GM19397 (cell line): ENCODE data around the gene OR52M1.
"Not testable (repeated sequence)": the region's sequence is repeated elsewhere in the genome, so short reads cannot be mapped to it uniquely, and the experiment has no call there.

Source experiments
- ATAC-seq: cut with Tn5 transposase; IDR thresholded peaks from one replicate; pipeline ENCODE4 v1.9.1; 2021; ENCODE audit warnings: mild to moderate bottlenecking, moderate library complexity; ENCODE audit not compliant: unreplicated experiment

Gene OR52M1, protein sequence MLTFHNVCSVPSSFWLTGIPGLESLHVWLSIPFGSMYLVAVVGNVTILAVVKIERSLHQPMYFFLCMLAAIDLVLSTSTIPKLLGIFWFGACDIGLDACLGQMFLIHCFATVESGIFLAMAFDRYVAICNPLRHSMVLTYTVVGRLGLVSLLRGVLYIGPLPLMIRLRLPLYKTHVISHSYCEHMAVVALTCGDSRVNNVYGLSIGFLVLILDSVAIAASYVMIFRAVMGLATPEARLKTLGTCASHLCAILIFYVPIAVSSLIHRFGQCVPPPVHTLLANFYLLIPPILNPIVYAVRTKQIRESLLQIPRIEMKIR

DNA sequence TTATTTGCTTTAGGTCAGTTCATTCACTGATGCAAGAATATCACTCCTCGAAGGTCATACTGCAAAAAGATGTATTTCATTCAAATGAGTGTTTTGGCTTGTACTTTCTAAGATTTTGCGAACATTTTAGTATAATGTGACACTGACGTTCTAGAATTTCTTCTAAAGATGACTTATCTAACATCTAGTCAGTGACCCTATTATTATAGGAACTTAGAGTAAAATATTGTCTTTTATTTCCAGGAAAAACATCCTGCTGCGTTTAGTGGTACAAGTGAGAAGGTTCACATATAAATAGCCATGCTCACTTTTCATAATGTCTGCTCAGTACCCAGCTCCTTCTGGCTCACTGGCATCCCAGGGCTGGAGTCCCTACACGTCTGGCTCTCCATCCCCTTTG, at the start of gene OR52M1:
TSS of gene OR52M1 (plus strand) at position 301 of the 400 bp plus-strand sequence. CDS start at position 301, 0 bp downstream.
- no peak for ATAC-seq

- no peak for ATAC-seq
These were observed 49.5 kb upstream of the OR52M1 start for GRCh38 chr11:4495487-4495886.

GRCh38 chr11:4495986-4496385, 49.0 kb upstream of the OR52M1 start:
- no peak for ATAC-seq

GRCh38 chr11:4496557-4497248, 48.3 kb upstream of the OR52M1 start:
- ATAC-seq = no peak

- no peak for ATAC-seq
These were observed 36.1 kb upstream of the OR52M1 start for GRCh38 chr11:4508886-4509285.

- no peak for ATAC-seq
These were observed 33.4 kb upstream of the OR52M1 start for GRCh38 chr11:4511282-4512245.

GRCh38 chr11:4514196-4514595, 30.8 kb upstream of the OR52M1 start:
- ATAC-seq = no peak

DNA sequence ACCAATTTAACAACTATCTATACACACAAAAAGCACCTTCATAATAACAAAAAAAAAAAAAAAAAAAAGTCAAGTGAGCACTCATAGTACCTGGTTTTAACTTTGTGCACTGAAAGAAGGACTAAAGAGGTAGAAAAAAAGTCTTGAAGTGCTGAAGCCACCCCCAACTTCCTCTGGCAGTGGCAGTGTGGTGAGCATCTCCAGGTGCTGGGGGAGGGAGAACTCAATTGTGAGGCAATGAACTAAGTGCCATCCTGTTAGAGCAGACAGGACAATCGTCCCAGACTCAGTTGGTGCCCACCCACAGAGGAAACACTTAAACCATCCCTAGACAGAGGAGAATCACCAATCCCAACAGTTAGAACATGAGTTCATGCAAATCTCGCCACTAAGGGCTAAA, 22.7 kb upstream of the OR52M1 start:
- ATAC-seq = no peak

DNA sequence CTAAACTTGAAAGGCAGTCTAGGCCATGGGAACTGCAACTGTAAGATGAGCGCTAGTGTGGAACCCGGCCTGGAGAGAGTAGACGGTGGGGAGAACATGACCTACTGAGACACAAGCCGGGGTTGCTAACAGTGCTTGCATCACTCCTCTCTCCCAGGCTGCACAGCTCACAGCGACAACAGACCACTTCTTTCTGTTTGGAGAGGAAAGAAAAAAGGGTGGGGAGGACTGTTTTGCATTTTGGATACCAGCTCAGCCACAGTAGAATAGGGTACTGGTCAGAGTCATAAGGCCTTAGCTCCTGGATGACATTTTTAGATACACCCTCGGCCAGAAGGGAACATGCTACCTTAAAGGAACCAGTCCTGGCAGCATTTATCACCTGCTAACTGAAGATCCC, 22.2 kb upstream of the OR52M1 start:
- ATAC-seq = no peak

DNA sequence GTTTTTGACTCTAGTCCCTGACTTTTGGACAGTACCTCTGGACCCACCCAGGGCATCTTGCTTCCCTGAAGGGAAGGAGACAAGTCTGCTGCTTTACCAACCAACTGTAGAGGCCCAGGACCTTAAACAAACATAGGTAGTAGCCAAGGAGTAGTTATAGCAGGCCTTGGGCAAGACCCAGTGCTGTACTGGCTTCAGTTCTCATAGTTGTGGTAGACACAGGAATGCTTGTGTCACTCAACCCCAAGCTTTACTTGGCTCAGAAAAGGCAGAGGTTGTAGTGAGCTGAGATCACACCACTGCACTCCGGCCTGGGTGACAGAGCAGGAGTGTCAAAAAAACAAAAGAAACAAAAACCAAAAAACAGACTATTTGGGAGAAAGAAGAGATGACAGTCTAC, 21.3 kb upstream of the OR52M1 start:
- ATAC-seq = no peak

DNA sequence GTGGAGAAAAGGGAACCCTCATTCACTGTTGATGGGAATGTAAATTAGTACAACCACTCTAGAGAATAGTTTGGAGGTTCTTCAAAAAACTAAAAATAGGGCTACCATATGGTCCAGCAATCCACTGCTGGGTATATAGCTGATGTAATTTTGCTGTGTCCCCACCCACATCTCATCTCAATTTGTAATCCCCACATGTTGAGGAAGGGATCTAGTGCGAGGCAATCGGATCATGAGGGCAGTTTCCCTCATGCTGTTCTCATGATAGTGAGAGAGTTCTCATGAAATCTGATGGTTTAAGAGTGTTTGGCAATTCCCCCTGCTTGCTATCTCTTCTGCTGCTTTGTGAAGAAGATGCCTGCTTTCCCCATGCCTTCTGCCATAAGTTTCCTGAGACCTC, 17.1 kb upstream of the OR52M1 start:
- ATAC-seq = no peak

GRCh38 chr11:4531686-4532085, 13.3 kb upstream of the OR52M1 start:
- not testable (repeated sequence) for ATAC-seq

- ATAC-seq = peak; percentile 72
These were observed 5.3 kb upstream of the OR52M1 start for GRCh38 chr11:4539603-4540219.

DNA sequence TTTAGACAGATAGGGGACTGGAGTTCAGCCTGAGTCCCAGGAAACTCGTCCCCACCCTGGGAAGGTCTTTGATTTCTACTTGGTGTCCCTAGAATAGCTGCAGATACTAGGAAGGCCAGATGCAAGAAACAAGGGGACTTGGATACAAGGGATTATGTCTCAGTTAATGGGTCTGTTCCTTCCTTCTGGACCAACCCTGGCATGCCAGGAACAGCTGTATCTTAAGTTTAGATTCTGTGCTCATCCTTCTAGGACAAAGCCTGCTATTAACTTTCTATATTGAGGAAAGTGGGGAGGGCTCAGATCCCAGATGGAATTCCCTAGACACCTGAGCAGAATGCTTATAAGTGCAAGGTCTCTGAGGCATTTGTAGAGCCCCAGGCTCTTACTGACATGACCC, 3.9 kb upstream of the OR52M1 start:
- ATAC-seq = no peak

- ATAC-seq = no peak
These were observed 1.4 kb upstream of the OR52M1 start for GRCh38 chr11:4543561-4543960.

DNA sequence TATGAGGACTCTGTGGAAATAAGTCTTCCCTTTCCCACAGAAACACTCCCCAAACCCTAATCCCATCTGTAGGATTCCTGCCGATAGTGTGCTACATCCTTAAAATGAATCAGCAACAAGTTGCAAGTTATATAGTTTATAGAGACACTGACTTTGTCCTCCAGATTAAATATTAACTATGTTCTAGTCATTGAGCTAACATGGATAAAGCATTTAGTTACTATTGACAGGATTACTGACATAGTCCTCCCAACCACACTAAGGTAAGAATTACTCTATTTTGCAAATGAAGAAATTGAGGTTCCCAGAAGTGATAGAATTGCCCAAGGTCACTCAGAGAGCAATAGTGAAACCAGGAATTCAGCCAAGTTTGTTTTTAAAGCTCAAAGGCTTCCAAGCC, 1.9 kb downstream of the OR52M1 start:
- no peak for ATAC-seq

GRCh38 chr11:4547416-4547815, 2.4 kb downstream of the OR52M1 start:
- no peak for ATAC-seq

- ATAC-seq = no peak
These were observed 6.5 kb downstream of the OR52M1 start for GRCh38 chr11:4551346-4551979.

GRCh38 chr11:4559527-4560440, 14.8 kb downstream of the OR52M1 start:
- ATAC-seq = no peak
